GM12872 (cell line): ENCODE data around the gene AMZ1.
A peak's percentile ranks its signal among the peaks of the same experiment; 100 is the strongest.

Experiments used
- TF ChIP-seq, protein P1 (sequence below): IDR thresholded peaks from 3 replicates; pipeline ENCODE4 v1.5.1; 2011; ENCODE audit warnings: low read depth, mild to moderate bottlenecking, low read length, moderate library complexity; ENCODE audit not compliant: insufficient read depth

AMZ1 gene

DNA sequence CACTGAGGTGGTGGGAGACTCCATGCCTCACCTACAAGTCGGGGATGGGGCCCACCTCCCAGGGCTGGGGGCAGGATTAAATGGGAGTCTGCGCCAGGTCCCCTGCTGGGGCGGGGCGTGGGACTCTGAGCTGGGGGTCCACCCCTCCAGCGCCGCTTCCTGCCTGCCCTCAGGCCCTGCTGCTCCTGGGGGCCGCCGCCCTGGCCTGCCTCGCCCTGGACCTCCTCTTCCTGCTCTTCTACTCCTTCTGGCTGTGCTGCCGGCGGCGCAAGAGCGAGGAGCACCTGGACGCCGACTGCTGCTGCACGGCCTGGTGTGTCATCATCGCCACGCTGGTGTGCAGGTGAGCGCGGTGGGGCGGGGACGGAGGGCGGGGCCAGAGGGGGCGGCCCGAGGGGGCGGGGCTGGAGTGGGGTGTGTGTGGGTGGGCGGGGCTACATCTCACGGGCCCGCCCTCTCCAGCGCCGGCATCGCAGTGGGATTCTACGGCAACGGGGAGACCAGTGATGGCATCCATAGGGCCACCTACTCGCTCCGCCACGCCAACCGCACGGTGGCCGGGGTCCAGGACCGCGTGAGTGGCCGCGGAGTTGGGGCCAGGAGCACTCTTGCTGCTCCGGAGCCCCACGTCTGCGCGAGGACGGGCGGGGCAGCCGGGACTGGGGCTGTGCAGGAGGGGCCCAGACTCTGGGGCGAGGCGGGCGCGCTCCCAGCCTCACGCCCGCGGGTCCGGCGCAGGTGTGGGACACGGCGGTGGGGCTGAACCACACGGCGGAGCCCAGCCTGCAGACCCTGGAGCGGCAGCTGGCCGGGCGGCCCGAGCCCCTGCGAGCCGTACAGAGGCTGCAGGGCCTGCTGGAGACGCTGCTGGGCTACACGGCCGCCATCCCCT, 41.1 kb upstream of the AMZ1 start:
- TF ChIP-seq, protein P1, sequence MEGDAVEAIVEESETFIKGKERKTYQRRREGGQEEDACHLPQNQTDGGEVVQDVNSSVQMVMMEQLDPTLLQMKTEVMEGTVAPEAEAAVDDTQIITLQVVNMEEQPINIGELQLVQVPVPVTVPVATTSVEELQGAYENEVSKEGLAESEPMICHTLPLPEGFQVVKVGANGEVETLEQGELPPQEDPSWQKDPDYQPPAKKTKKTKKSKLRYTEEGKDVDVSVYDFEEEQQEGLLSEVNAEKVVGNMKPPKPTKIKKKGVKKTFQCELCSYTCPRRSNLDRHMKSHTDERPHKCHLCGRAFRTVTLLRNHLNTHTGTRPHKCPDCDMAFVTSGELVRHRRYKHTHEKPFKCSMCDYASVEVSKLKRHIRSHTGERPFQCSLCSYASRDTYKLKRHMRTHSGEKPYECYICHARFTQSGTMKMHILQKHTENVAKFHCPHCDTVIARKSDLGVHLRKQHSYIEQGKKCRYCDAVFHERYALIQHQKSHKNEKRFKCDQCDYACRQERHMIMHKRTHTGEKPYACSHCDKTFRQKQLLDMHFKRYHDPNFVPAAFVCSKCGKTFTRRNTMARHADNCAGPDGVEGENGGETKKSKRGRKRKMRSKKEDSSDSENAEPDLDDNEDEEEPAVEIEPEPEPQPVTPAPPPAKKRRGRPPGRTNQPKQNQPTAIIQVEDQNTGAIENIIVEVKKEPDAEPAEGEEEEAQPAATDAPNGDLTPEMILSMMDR: no peak

- TF ChIP-seq, protein P1: no peak
Measured at GRCh38 chr7:2647594-2648172, 40.3 kb upstream of the AMZ1 start.

DNA sequence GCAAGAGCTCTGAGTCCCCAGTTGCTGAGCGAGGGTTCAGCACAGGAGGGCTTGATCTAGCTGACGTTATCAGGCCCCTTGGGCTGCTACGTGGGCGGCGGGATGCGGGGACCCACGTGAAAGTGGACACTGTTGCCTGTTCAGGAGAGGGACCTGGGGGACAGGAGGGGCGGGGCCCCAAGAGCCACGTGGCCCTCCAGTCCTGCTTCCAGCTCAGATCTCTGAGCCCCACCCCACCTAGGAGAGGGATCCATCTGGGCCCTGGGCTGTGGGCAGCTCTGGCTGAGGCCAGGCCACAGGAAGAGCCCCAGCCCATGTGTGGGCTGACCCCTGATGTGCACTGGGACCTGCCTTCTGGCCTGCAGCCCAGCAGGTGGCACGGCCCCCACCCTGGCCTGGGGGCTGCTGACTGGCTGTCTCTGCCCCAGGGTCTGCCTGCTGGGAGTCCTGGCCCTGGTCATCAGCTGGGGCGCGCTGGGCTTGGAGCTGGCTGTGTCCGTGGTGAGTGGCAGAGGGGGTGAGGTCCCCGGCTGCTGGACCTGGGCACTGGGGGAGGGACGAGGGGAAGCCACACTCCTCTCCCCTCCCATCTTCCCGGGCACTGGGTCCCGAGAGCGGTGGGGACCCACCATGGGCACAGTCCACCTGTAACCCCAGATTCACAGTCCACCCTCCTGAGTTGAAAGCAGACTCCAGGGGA, 38.7 kb upstream of the AMZ1 start:
- TF ChIP-seq, protein P1: no peak

GRCh38 chr7:2649991-2650390, 38.0 kb upstream of the AMZ1 start:
- TF ChIP-seq, protein P1: no peak

DNA sequence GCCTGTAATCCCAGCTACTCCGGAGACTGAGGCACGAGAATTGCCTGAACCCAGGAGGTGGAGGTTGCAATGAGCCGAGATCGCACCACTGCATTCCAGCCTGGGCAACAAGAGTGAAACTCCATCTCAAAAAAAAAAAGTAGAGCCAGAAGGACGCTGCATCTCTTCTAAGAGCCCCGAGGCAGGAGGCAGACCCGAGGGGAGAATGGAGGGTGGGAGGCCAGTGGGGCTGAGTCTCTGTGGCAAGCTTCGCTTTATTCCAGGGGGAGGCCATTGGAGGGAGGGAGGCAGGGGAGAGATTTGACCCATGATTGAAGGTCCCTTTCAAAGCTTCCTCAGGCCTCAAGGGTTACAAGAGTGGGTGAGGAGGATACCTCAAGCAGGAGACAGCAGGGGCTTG, 37.6 kb upstream of the AMZ1 start:
- TF ChIP-seq, protein P1: no peak

DNA sequence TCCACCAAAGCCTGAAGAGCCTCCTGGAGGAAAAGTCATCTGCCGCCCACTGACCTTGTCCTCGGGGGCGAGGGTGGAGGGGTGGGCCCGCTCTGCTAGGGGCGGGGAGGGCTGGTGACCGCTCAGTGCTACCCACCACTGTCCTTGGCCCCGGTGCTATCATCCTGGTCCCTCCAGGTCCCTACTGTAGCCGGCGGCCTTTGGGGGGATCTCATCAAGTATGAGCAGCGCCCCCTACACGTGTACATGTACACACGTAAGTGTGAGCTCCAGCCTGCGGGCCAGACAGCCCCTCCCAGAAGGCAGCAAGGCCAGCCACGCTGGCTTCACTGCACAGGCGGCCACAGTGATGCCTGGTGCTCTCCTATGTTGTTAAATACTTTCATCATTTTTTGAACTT, 36.7 kb upstream of the AMZ1 start:
- TF ChIP-seq, protein P1: peak; percentile 36; the same call in 2 of the 3 replicates
